NCI-H82 (cell line): ENCODE data around the gene INSL4.

Experiments
- DNase-seq: peaks from one replicate; lab custom pipeline; 2025; lab: John Stamatoyannopoulos, UW

Gene INSL4

GRCh38 chr9:5231212-5231611, at the start of gene INSL4:
INSL4 (plus strand) TSS chr9:5231419; CDS start chr9:5231524, 105 bp downstream.
- DNase-seq: no peak

- DNase-seq: no peak
Measured at GRCh38 chr9:5184776-5185175, 46.4 kb upstream of the INSL4 start.

- no peak for DNase-seq
Measured at GRCh38 chr9:5185220-5185840, 45.9 kb upstream of the INSL4 start, which contains the start of gene INSL6. INSL6 (minus strand) TSS chr9:5185639; CDS start chr9:5185602, 37 bp downstream.

- DNase-seq: peak; percentile 77
Measured at GRCh38 chr9:5186416-5187169, 44.6 kb upstream of the INSL4 start.

GRCh38 chr9:5188060-5188984, 42.9 kb upstream of the INSL4 start:
- DNase-seq: no peak

- DNase-seq: no peak
Measured at GRCh38 chr9:5191985-5192384, 39.2 kb upstream of the INSL4 start.

- no peak for DNase-seq
Measured at GRCh38 chr9:5193345-5193744, 37.9 kb upstream of the INSL4 start.

- no peak for DNase-seq
Measured at GRCh38 chr9:5195463-5195862, 35.8 kb upstream of the INSL4 start.

- no peak for DNase-seq
Measured at GRCh38 chr9:5205071-5205470, 26.1 kb upstream of the INSL4 start.

- peak; percentile 42 for DNase-seq
Measured at GRCh38 chr9:5230554-5230953, 665 bp upstream of the INSL4 start.

- DNase-seq: peak; percentile 4
Measured at GRCh38 chr9:5263351-5264218, 32.4 kb downstream of the INSL4 start.

- no peak for DNase-seq
Measured at GRCh38 chr9:5264219-5264595, 33.0 kb downstream of the INSL4 start.

- DNase-seq: peak; percentile 3
Measured at GRCh38 chr9:5265939-5266338, 34.7 kb downstream of the INSL4 start.

- DNase-seq: no peak
Measured at GRCh38 chr9:5269249-5269715, 38.1 kb downstream of the INSL4 start.

- DNase-seq: no peak
Measured at GRCh38 chr9:5274770-5275169, 43.6 kb downstream of the INSL4 start.

GRCh38 chr9:5278486-5278885, 47.3 kb downstream of the INSL4 start:
- DNase-seq: no peak
